AG04449 (cell line): ENCODE data around the gene COQ2.
"Not testable (repeated sequence)": the region's sequence is repeated elsewhere in the genome, so short reads cannot be mapped to it uniquely, and the experiment has no call there.

Experiments used
- CTCF ChIA-PET: fragments of 350-600 bp; formaldehyde crosslinking; extraction: SDS; loops from one replicate; lab custom pipeline; 2021; ENCODE audit warnings: antibody characterized with exemption; lab: Yijun Ruan, JAX
- POLR2A ChIA-PET: fragments of 400-600, 350-600 bp; formaldehyde crosslinking; extraction: SDS; loops from one replicate; lab custom pipeline; 2020; ENCODE audit warnings: antibody characterized with exemption, inconsistent platforms; lab: Yijun Ruan, JAX
- DNase-seq: peaks from one replicate; pipeline ENCODE4 v3.0.0-alpha.2; 2010; ENCODE audit warnings: low read depth, low spot score
- H3K4me3 ChIP-seq: 2 replicates; pipeline ENCODE4 v1.5.1; 2011; ENCODE audit warnings: low read depth, mild to moderate bottlenecking, control low read depth, low read length
- CTCF ChIP-seq: IDR thresholded peaks from one replicate; pipeline ENCODE4 v1.5.1; 2011; ENCODE audit warnings: mild to moderate bottlenecking, moderate library complexity, low read length, control low read depth, inconsistent platforms; ENCODE audit not compliant: insufficient read depth; ENCODE audit errors: missing control alignments

COQ2 gene

GRCh38 chr4:83308672-83309071 is 24.1 kb upstream of the COQ2 start:
- ChIA-PET POLR2A (no interaction called here), CTCF (interaction anchor here (1.0 to 1.2 kb wide), 2 partner anchors 16 to 234 kb away, joined by 3 read pairs; no protein-coding TSS in a partner anchor)
- no peak overlapping the region for H3K4me3 ChIP-seq
- no peak for DNase-seq
- no peak for TF ChIP-seq CTCF

GRCh38 chr4:83307920-83308319 is 23.3 kb upstream of the COQ2 start:
- CTCF ChIA-PET: interaction anchor here (1.0 to 1.2 kb wide), 2 partner anchors 16 to 234 kb away, joined by 3 read pairs; no protein-coding TSS in a partner anchor
- DNase-seq: no peak
- no peak for TF ChIP-seq CTCF
- no peak overlapping the region for H3K4me3 ChIP-seq
- POLR2A ChIA-PET: no interaction called here

GRCh38 chr4:83305187-83305586 is 20.6 kb upstream of the COQ2 start:
- no peak for DNase-seq
- ChIA-PET CTCF (no interaction called here), POLR2A (no interaction called here)
- no peak overlapping the region for H3K4me3 ChIP-seq
- TF ChIP-seq CTCF: no peak

GRCh38 chr4:83297548-83298260 is 13.1 kb upstream of the COQ2 start:
- ChIA-PET POLR2A (no interaction called here), CTCF (interaction anchor here (1.4 kb wide), 1 partner anchor 13 kb away, joined by 3 read pairs; the partner anchor contains the start of gene COQ2)
- TF ChIP-seq CTCF: no peak
- H3K4me3 ChIP-seq: no peak overlapping the region
- DNase-seq: no peak

GRCh38 chr4:83293305-83294046 is 8.9 kb upstream of the COQ2 start:
- no peak for TF ChIP-seq CTCF
- H3K4me3 ChIP-seq: no peak overlapping the region
- CTCF ChIA-PET: interaction anchor here (0.9 to 4.2 kb wide), 5 partner anchors 9 to 239 kb away, joined by 3 to 13 read pairs (median 4); partner anchors contain the start of gene COQ2
- POLR2A ChIA-PET: no interaction called here
- DNase-seq: no peak

GRCh38 chr4:83290059-83290774 is 5.6 kb upstream of the COQ2 start:
- POLR2A ChIA-PET, H3K4me3 ChIP-seq, DNase-seq, CTCF ChIA-PET: not testable (repeated sequence)

GRCh38 chr4:83288381-83288780 is 3.8 kb upstream of the COQ2 start:
- POLR2A ChIA-PET: not testable (repeated sequence)
- CTCF ChIA-PET: interaction anchor here (1.0 kb wide), 1 partner anchor 214 kb away, joined by 3 read pairs; no protein-coding TSS in a partner anchor

More at GRCh38 chr4:83288381-83288780, 3.8 kb upstream of the COQ2 start:
- not testable (repeated sequence) for DNase-seq, H3K4me3 ChIP-seq
